ENCODE results near the gene TRAK1.

DNA sequence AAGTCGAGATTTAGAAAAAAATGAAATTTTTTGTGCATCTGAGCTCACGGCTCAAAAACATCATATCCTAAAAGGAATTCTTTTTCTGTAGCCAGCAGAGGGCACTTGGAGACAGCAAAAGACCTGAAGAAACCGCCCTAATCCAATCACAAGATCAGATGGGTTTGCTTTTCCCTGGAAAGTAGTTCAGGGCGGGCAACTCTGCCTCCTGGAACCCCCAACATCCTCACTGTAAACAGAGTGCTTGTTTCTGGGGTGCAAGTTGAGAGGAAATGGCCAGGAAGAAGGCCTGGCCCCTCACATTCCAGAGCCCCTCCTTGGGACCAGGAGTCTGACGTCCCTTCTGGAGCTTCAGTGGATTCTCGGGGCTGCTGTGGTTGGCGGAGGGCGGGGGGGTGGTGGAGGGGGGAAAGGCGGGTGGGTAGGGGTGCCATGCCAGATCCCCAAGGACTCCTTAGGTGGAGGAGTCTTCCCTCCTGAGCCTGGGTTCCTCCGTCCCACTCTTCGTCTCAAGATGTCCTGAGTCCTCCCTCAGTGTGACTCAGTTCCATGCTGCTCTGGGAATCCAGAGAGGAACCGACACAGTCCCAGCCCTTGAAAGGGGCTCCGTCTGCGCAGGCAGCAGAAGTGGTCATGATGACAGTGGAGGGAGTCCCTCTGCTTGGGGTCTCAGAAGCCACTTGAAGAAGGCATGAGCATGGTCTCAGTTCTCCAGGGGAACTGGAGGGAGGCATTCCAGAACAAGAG, 139.0 kb downstream of the TRAK1 start:
- TF ChIP-seq POLR2A (IDR thresholded peaks at IDR 0.05; ENCODE audit: low read length) (no peak), GATA1 (IDR thresholded peaks at IDR 0.05; ENCODE audit: low read depth, low read length) (no peak)
